Measurements from ENCODE around the gene HERC6.
"Not testable (repeated sequence)": the region's sequence is repeated elsewhere in the genome, so short reads cannot be mapped to it uniquely, and the experiment has no call there.

HERC6 gene

DNA sequence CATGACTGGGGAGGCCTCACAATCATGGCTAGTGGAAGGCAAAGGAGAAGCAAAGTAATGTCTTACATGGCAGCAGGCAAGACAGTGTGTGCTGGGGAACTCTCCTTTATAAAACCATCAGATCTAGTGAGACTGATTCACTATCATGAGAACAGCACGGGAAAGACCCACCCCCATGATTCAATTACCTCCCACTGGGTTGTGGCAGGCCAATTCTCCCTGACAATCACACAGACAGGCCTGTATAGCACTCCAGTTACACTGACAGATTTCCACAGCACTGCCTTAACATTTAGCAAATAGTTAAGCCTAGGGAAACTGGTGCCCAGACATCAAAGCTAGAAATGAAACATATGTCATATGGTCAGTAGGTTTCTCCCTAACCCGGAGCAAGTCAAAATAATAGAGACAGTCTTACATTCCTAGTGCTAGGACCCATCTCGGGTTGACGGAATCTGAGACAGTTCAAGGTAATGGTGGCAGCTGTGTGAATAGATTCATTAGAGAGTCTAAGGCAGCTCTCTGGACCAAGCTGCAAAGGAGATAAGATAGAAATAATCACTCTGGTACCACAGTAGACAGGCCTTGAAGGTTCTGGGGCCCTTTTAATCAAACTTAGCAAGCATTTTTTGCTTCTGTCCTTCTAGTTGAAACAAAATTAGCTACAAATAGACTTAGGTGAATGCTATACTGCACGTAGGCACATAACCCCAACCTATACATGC is 68.9 kb downstream of the HERC6 start:
- no peak for DNase-seq (ENCODE audit: low read depth)

- not testable (repeated sequence) for DNase-seq (ENCODE audit: low read depth)
Observed at GRCh38 chr4:88448211-88448765, 69.6 kb downstream of the HERC6 start.

GRCh38 chr4:88448889-88449288 is 70.2 kb downstream of the HERC6 start:
- no peak for DNase-seq (ENCODE audit: low read depth)

DNA sequence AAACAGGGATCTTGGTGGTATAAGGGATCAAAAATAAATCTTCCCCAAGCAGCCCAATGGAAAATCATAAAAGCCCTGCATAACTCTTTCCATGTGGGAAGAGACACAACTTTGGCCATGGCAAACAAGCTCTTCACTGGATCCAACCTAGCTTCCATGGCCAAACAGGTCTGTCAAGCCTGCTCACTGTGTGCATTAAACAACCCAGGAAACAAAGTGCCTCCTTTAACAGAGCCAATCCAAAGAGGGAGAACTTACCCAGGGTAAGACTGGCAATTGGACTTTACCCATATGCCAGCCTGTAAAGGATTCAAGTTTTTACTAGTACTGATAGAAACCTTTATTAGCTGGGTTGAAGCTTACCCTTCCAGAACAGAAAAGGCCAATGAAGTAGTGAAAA is 70.6 kb downstream of the HERC6 start:
- no peak for DNase-seq (ENCODE audit: low read depth)

DNA sequence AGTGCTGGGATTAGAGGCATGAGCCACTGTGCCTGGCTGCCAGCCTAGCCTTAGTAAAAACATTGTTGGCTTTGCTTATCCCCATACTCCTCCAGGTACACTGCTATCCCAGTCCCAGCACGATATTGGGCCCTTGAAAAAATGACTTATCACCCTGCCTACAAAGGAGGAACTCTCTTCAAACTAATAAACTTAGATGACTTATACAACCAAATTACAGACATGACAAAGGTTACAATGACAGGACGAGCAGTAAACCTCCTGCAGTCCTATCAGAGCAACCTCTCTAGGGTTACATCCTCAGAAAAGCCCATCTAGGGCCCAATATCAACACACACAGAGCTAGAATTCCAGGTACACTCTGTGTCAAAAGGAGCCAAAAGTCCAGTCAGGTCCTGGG is 72.6 kb downstream of the HERC6 start:
- no peak for DNase-seq (ENCODE audit: low read depth)

DNA sequence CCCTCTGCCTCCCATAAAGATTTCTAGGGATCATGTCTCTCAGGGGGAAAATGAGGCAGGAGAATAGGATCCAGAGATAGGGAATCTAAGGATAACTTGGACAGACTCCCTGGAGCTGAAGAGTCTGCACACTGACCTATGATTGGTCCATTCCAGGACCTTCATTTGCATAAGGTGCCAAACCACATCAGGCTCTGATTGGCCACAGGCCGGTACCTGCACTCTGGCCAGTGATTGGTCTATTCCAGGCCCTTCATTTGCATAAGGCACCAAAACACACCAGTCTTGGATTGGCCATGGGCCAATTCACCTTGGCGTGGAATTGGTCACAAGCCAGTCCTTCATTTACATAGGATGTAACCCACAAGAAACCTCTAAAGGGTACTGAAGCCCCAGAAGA is 74.3 kb downstream of the HERC6 start:
- DNase-seq (ENCODE audit: low read depth), result no peak

- peak; percentile 87 for DNase-seq (ENCODE audit: low read depth)
Observed at GRCh38 chr4:88456670-88457306, 78.1 kb downstream of the HERC6 start, which contains the start of gene HERC5. Gene HERC5 (plus strand): TSS chr4:88457119. CDS start chr4:88457270, 151 bp downstream.

- no peak for DNase-seq (ENCODE audit: low read depth)
Observed at GRCh38 chr4:88457307-88458103, 78.9 kb downstream of the HERC6 start.

DNA sequence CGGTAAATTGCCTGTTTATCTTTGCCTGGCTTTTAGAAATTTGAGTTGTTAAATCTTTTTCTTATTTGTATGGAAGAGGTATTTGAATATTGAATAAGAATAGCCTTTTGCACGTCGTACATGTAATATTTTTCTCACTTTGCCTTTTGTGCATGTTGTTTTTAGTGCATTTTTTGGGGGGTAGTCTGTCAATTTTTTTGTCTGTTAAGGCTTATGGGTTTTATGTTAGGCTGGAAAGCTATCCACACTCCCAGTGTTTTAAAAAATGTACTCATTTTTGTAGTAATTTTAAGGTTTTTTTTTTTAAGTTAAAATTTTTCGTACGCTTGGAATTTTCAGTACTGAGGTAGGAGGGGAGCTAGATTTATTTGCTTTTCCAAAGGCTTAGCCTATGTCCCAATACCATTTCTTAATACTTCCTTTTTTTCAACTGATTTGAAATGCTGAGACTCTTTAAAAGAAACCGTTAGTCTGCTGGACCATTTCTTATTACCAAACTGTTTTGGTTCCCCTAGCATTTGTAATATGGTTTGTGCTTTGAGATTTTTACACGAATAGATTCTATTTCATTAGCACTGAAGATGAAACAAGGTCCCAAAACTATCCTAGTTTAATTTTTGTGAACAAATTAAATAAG is 79.6 kb downstream of the HERC6 start:
- DNase-seq (ENCODE audit: low read depth), result no peak

DNA sequence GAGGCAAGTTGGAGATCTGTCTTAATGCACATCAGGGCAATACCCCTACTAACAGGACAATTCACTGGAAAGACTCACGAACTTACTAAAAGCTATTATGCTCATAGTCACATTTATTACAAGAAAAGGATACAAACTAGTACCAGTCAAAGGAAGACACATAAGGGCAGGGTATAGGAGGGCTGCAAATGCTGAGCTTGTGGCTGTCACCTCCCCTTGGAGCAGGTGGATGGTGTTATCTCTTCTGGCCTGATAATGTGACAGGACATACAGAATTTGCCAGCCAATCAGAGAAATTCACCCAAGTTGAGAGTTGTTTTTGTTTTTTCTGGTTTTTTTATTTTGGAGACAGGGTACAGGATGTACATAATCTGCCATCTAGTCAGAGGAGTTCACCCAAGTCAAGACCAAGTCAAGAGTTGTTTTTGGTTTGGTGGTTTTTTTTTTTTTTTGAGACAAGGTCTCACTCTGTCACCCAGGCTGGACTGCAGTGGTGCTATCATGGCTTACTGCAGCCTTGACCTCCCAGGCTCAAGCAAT is 87.1 kb downstream of the HERC6 start:
- no peak for DNase-seq (ENCODE audit: low read depth)

DNA sequence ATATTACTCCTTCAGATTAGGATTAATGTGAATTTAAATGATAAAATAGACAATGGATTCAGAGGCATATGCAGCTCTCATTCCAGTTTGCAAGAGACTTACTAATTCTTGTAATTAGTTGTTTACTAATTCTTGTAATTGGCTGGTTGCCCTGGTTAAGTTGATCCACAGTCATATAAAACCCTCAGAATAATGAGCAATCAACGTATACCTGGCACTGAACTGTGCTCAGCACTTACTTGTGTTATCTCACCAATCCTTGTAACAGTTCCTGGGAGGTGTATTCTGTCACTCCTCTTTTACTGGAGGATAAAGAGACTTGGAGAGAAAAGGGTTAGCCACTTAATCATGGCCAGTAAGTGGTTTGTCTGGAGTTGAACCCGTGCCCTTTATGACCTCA is 88.7 kb downstream of the HERC6 start:
- DNase-seq (ENCODE audit: low read depth), result no peak

- DNase-seq (ENCODE audit: low read depth), result no peak
Observed at GRCh38 chr4:88477229-88477860, 98.7 kb downstream of the HERC6 start.

- DNase-seq (ENCODE audit: low read depth), result no peak
Observed at GRCh38 chr4:88478247-88478646, 99.6 kb downstream of the HERC6 start.

- DNase-seq (ENCODE audit: low read depth), result no peak
Observed at GRCh38 chr4:88481537-88481936, 102.9 kb downstream of the HERC6 start.

DNA sequence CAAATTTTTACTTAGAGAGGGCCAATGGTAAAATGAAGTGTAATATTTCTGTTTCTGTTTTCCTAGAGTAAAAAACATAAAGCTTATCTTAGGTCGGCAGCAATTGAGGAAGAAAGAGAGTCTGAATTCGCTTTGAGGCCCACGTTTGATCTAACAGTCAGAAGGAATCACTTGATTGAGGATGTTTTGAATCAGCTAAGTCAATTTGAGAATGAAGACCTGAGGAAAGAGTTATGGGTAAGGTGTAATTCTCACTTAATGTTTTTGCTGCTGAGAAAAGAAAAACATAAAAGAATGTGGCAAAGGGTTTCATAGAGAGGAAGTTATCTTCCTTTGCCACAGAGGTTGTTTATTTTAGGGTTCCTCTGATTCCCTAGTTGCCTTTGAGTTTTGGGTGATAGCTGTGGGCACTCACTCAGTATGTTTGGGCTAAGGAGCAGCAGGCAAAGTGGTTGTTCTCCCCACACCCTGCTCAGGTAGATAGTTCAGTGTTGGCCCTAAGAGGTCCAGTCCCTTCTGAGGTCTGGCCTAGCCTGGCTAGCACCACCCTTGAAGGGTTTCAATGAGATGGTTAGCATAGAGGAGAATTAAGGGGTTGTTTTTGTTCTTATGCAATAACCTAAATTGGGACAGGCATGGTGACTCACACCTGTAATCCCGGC is 110.6 kb downstream of the HERC6 start:
- no peak for DNase-seq (ENCODE audit: low read depth)
